NB4 (cell line): Measurements from ENCODE around the gene ZDHHC9.

Experiments
- DNase-seq: peaks from one replicate; pipeline ENCODE4 v3.0.0; 2010; ENCODE audit warnings: low read depth
- H3K4me3 ChIP-seq: one replicate; pipeline ENCODE4 v1.5.1; 2011; ENCODE audit warnings: mild to moderate bottlenecking, low read depth, low read length, moderate library complexity
- MAX ChIP-seq: IDR thresholded peaks from 2 replicates; pipeline ENCODE4 v1.6.1; 2011; ENCODE audit warnings: low read depth, low read length
- MYC ChIP-seq: IDR thresholded peaks from 2 replicates; pipeline ENCODE4 v1.6.1; 2011; ENCODE audit warnings: low read depth, low read length
- POLR2A ChIP-seq: IDR thresholded peaks from 2 replicates; pipeline ENCODE4 v1.6.1; 2011; ENCODE audit warnings: mild to moderate bottlenecking; ENCODE audit not compliant: insufficient read length; ENCODE audit errors: extremely low read depth
- TF ChIP-seq, protein P1 (sequence below): IDR thresholded peaks from one replicate; pipeline ENCODE4 v1.5.1; 2012; ENCODE audit warnings: low read depth, low read length

Gene ZDHHC9

GRCh38 chrX:129824620-129825019 is 19.1 kb downstream of the ZDHHC9 start:
- TF ChIP-seq, protein P1, sequence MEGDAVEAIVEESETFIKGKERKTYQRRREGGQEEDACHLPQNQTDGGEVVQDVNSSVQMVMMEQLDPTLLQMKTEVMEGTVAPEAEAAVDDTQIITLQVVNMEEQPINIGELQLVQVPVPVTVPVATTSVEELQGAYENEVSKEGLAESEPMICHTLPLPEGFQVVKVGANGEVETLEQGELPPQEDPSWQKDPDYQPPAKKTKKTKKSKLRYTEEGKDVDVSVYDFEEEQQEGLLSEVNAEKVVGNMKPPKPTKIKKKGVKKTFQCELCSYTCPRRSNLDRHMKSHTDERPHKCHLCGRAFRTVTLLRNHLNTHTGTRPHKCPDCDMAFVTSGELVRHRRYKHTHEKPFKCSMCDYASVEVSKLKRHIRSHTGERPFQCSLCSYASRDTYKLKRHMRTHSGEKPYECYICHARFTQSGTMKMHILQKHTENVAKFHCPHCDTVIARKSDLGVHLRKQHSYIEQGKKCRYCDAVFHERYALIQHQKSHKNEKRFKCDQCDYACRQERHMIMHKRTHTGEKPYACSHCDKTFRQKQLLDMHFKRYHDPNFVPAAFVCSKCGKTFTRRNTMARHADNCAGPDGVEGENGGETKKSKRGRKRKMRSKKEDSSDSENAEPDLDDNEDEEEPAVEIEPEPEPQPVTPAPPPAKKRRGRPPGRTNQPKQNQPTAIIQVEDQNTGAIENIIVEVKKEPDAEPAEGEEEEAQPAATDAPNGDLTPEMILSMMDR, result no peak
- TF ChIP-seq MYC (no peak), MAX (no peak), POLR2A (no peak)
- H3K4me3 ChIP-seq, result no peak overlapping the region
- DNase-seq, result no peak

DNA sequence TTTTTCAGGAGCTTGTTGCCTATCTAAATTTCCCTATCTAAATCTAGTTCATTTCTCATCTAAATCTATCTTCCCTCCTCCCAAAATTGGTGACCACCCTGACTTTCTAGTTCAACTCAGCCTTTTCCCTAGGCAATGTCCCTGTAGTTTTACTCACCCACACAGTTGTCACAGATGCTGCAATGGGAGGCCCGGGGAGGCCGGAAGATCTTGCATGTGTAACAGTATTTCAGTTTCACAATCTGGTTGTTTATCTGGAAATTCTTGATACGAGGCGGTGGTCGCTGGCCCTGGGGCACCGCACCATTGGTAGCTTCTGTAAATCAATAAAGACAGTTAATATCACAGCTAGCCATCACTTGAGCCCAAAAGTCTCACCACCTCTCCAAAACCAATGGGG is 20.2 kb downstream of the ZDHHC9 start:
- peak; percentile 25 for DNase-seq
- TF ChIP-seq MYC, result no peak
- TF ChIP-seq POLR2A, result no peak
- TF ChIP-seq MAX, result no peak
- TF ChIP-seq, protein P1, result no peak
- H3K4me3 ChIP-seq, result no peak overlapping the region

GRCh38 chrX:129823115-129823514 is 20.6 kb downstream of the ZDHHC9 start:
- TF ChIP-seq MAX (no peak; the same call in 1 of the 2 replicates), POLR2A (no peak), MYC (0 out of 2 replicates have a peak, but pooled peaks have one; percentile 18)
- TF ChIP-seq, protein P1, result peak; percentile 67
- no peak overlapping the region for H3K4me3 ChIP-seq
- peak; percentile 70 for DNase-seq

GRCh38 chrX:129818123-129818522 is 25.6 kb downstream of the ZDHHC9 start:
- no peak for DNase-seq
- no peak for TF ChIP-seq MAX
- no peak for TF ChIP-seq MYC
- TF ChIP-seq POLR2A, result no peak
- TF ChIP-seq, protein P1, result no peak
- no peak overlapping the region for H3K4me3 ChIP-seq

- TF ChIP-seq, protein P1, result no peak
- TF ChIP-seq MYC, result no peak
- H3K4me3 ChIP-seq, result no peak overlapping the region
- DNase-seq, result no peak
These were observed 29.9 kb downstream of the ZDHHC9 start for GRCh38 chrX:129813662-129814368.
